Right cardiac atrium (tissue), 5 donors: ENCODE measurements around the gene DHX8. TPM values are rescaled to one million over a fixed set of nuclear protein-coding genes. Genes with fewer than 3 reads are reported as not detected.

Experiments used
- polyA plus RNA-seq: library from polyadenylated mRNA; stranded (reverse); fragments of 200-250 nt; gene quantifications from one replicate; pipeline ENCODE4 v1.2.3, GENCODE V29; 2013
- total RNA-seq, 4 donors: library from RNA; stranded (reverse); fragmentation: NEBNext Ultra II Directional; extraction: Animal tissue kit (Norgen Biotek cat#: 25700); gene quantifications; one replicate each; pipeline ENCODE4 v1.2.1, GENCODE V29; 2021
- donor health status: healthy with polysubstance abuse.
- donor health status: DM: no; HTN: yes; CAD: no.
- donor health status: DM: no; HTN: no; CAD: no.
- donor health status: DM: no; HTN: yes; CAD: no; lungs with severe emphysema.
- donor health status: DM: yes; HTN: yes; CAD: no.

Gene DHX8
- total and polyA plus RNA-seq, 5 donors: 12.8 to 38.8 (median 26.9) TPM

Other genes with a start within 250 kb of the DHX8 start
- gene RNU2-1, start 250.0 kb upstream of the DHX8 start, total RNA-seq: 1,000 to 10,000 TPM; 4,539 to 8,032 (median 6,851) TPM
- gene RNU2-1, start 250.0 kb upstream of the DHX8 start, polyA plus RNA-seq: not detected
- 10 to 100 TPM; 10.8 to 24.5 (median 18.0) TPM for gene ARL4D, start 85.0 kb upstream of the DHX8 start, total RNA-seq
- 13.0 TPM for gene ARL4D, start 85.0 kb upstream of the DHX8 start, polyA plus RNA-seq
- 1 to 10 TPM in 1 of 4 donors, under 1 TPM in 2, not detected in 1; 0.14 to 2.1 (median 0.59) TPM for gene ETV4, start 62.4 kb downstream of the DHX8 start, total RNA-seq
- 0.27 TPM for gene ETV4, start 62.4 kb downstream of the DHX8 start, polyA plus RNA-seq
- gene MEOX1, start 177.9 kb downstream of the DHX8 start, total RNA-seq: 10 to 100 TPM in 2 of 4 donors, 1 to 10 TPM in 2; 4.2 to 16.8 (median 7.6) TPM
- 11.2 TPM for gene MEOX1, start 177.9 kb downstream of the DHX8 start, polyA plus RNA-seq